ENCODE measurements around the gene NKAPL. TPM values are rescaled to one million over a fixed set of nuclear protein-coding genes. Genes with fewer than 3 reads are reported as not detected.

NKAPL gene
- total RNA-seq (2022; extraction: Qiagen RNA extraction; ENCODE audit: low read depth): not detected in 5 replicates

GRCh38 chr6:28258877-28259777, at the start of gene NKAPL:
TSS of gene NKAPL (plus strand) at chr6:28259297. CDS start at chr6:28259372, 75 bp downstream.

GRCh38 chr6:28225056-28225834, 33.9 kb upstream of the NKAPL start, which contains the start of gene ZSCAN9:
TSS of gene ZSCAN9 (plus strand) at chr6:28225275. CDS start at chr6:28227085, 1,810 bp downstream.

GRCh38 chr6:28252009-28252975, 6.8 kb upstream of the NKAPL start, which contains the start of gene ZKSCAN4:
TSS of gene ZKSCAN4 (minus strand) at chr6:28252269. CDS start at chr6:28251980, 289 bp downstream.

GRCh38 chr6:28266962-28267694, 8.0 kb downstream of the NKAPL start, which contains the start of gene ZSCAN26:
TSS of gene ZSCAN26 (plus strand) at chr6:28267143. CDS start at chr6:28271920, 4,777 bp downstream.

GRCh38 chr6:28281288-28282064, 22.4 kb downstream of the NKAPL start, which contains the start of gene PGBD1:
TSS of gene PGBD1 (plus strand) at chr6:28281572. CDS start at chr6:28283814, 2,242 bp downstream.

Other genes starting within 250 kb of the NKAPL start
- 0.67 to 0.97 TPM (median 0.90 TPM) in 5 replicates for gene ZNF165, start 178.7 kb upstream of the NKAPL start, total RNA-seq (2022; extraction: Qiagen RNA extraction; ENCODE audit: low read depth)
- gene ZSCAN16, start 134.7 kb upstream of the NKAPL start, total RNA-seq (2022; extraction: Qiagen RNA extraction; ENCODE audit: low read depth): 4.0 to 5.8 TPM (median 4.5 TPM) in 5 replicates
- 2.7 to 5.8 TPM (median 5.4 TPM) in 5 replicates for gene ZKSCAN8, start 117.4 kb upstream of the NKAPL start, total RNA-seq (2022; extraction: Qiagen RNA extraction; ENCODE audit: low read depth)
- 6.0 to 9.8 TPM (median 7.7 TPM) in 5 replicates for gene ZSCAN9, start 34.0 kb upstream of the NKAPL start, total RNA-seq (2022; extraction: Qiagen RNA extraction; ENCODE audit: low read depth)
- gene ZKSCAN4, start 7.0 kb upstream of the NKAPL start, total RNA-seq (2022; extraction: Qiagen RNA extraction; ENCODE audit: low read depth): 2.3 to 3.0 TPM (median 2.6 TPM) in 5 replicates
- 4.0 to 6.0 TPM (median 5.7 TPM) in 5 replicates for gene ZSCAN26, start 7.8 kb downstream of the NKAPL start, total RNA-seq (2022; extraction: Qiagen RNA extraction; ENCODE audit: low read depth)
- gene PGBD1, start 22.3 kb downstream of the NKAPL start, total RNA-seq (2022; extraction: Qiagen RNA extraction; ENCODE audit: low read depth): 4.6 to 5.1 TPM (median 5.0 TPM) in 5 replicates
- 1.6 to 2.5 TPM (median 2.0 TPM) in 5 replicates for gene ZSCAN31, start 76.9 kb downstream of the NKAPL start, total RNA-seq (2022; extraction: Qiagen RNA extraction; ENCODE audit: low read depth)
- gene ZKSCAN3, start 90.7 kb downstream of the NKAPL start, total RNA-seq (2022; extraction: Qiagen RNA extraction; ENCODE audit: low read depth): 1.4 to 2.1 TPM (median 2.1 TPM) in 5 replicates
- 1.3 to 1.8 TPM (median 1.8 TPM) in 5 replicates for gene ZSCAN12, start 140.4 kb downstream of the NKAPL start, total RNA-seq (2022; extraction: Qiagen RNA extraction; ENCODE audit: low read depth)
- gene ZSCAN23, start 184.2 kb downstream of the NKAPL start, total RNA-seq (2022; extraction: Qiagen RNA extraction; ENCODE audit: low read depth): not detected in 5 replicates

All from A549 treated with GW870086 at 1 μM for 4 hours (cell line).